HG02840 (cell line): ENCODE results near the gene KIAA0930.
"Not testable (repeated sequence)": the region's sequence is repeated elsewhere in the genome, so short reads cannot be mapped to it uniquely, and the experiment has no call there.

Experiments used
- ATAC-seq: cut with Tn5 transposase; IDR thresholded peaks from one replicate; pipeline ENCODE4 v1.9.1; 2021; ENCODE audit warnings: mild to moderate bottlenecking, moderate library complexity, moderate number of reproducible peaks; ENCODE audit not compliant: unreplicated experiment, low FRiP score

Gene KIAA0930

GRCh38 chr22:45240810-45241631, at the start of gene KIAA0930:
TSS of gene KIAA0930 (minus strand) at chr22:45240894. CDS start at chr22:45240703, 191 bp downstream.
- ATAC-seq: no peak

GRCh38 chr22:45286854-45287551, 46.3 kb upstream of the KIAA0930 start:
- no peak for ATAC-seq

- ATAC-seq: no peak
Observed at GRCh38 chr22:45285263-45286058, 44.8 kb upstream of the KIAA0930 start.

- ATAC-seq: no peak
Observed at GRCh38 chr22:45284705-45285262, 44.1 kb upstream of the KIAA0930 start, which contains the start of gene UPK3A. TSS of gene UPK3A (plus strand) at chr22:45284949. CDS start at chr22:45285014, 65 bp downstream.

GRCh38 chr22:45281010-45281409, 40.3 kb upstream of the KIAA0930 start:
- no peak for ATAC-seq

- ATAC-seq: no peak
Observed at GRCh38 chr22:45280587-45280980, 39.9 kb upstream of the KIAA0930 start.

GRCh38 chr22:45278125-45278524, 37.4 kb upstream of the KIAA0930 start:
- no peak for ATAC-seq

GRCh38 chr22:45277720-45278119, 37.0 kb upstream of the KIAA0930 start:
- ATAC-seq: not testable (repeated sequence)

- no peak for ATAC-seq
Observed at GRCh38 chr22:45276507-45277105, 35.9 kb upstream of the KIAA0930 start.

GRCh38 chr22:45273452-45274075, 32.9 kb upstream of the KIAA0930 start:
- no peak for ATAC-seq

GRCh38 chr22:45272498-45272897, 31.8 kb upstream of the KIAA0930 start:
- no peak for ATAC-seq

GRCh38 chr22:45271667-45272201, 31.0 kb upstream of the KIAA0930 start:
- ATAC-seq: no peak

GRCh38 chr22:45270095-45271020, 29.7 kb upstream of the KIAA0930 start:
- ATAC-seq: no peak

GRCh38 chr22:45268958-45269844, 28.5 kb upstream of the KIAA0930 start:
- no peak for ATAC-seq

GRCh38 chr22:45268167-45268957, 27.7 kb upstream of the KIAA0930 start:
- ATAC-seq: no peak

GRCh38 chr22:45265535-45265934, 24.8 kb upstream of the KIAA0930 start:
- no peak for ATAC-seq
